Measurements from ENCODE around the gene FLNC. TPM values are rescaled to one million over a fixed set of nuclear protein-coding genes. Genes with fewer than 3 reads are reported as not detected.

Gene FLNC
- total RNA-seq, 4 donors from 2014 or later = 3.8 to 5.1 (median 4.3) TPM

DNA sequence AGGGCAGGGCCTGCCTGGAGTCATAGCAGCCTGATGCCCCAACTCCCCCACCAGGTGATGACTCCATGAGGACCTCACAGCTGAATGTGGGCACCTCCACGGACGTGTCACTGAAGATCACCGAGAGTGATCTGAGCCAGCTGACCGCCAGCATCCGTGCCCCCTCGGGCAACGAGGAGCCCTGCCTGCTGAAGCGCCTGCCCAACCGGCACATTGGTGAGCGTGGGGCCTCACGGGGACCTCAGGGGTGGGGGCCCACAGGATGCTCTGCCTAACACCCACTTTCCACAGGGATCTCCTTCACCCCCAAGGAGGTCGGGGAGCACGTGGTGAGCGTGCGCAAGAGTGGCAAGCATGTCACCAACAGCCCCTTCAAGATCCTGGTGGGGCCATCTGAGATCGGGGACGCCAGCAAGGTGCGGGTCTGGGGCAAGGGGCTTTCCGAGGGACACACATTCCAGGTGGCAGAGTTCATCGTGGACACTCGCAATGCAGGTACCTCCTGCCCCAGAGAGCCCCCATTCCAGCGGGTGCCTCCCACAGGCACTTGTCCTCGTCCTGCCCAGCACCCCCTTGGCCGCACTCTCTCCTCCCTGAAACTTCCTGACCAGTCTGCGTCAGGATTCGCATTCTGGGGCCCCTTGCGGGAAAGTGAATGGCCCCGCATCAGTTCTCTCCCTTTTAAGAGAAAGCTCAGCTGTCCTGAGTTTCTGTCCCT is 22.5 kb downstream of the FLNC start:
- Histone ChIP-seq H3K9me3 (no peaks in the 10 kb centered on the region), H3K36me3 (peaks cover 41% of the 10 kb centered on the region), H3K4me1 (peaks cover 10% of the 10 kb centered on the region), H3K27ac (no peak overlapping the region), H3K4me3 (no peak overlapping the region), H3K27me3 (no peaks in the 10 kb centered on the region)
- no peak for DNase-seq (ENCODE audit: low spot score in 2 of 2)
- TF ChIP-seq POLR2A (IDR thresholded peaks at IDR 0.05) = no peak
- TF ChIP-seq POLR2AphosphoS5 (IDR thresholded peaks at IDR 0.05) = no peak
- no peak for TF ChIP-seq EP300 (IDR thresholded peaks at IDR 0.05)
- TF ChIP-seq, protein P1, sequence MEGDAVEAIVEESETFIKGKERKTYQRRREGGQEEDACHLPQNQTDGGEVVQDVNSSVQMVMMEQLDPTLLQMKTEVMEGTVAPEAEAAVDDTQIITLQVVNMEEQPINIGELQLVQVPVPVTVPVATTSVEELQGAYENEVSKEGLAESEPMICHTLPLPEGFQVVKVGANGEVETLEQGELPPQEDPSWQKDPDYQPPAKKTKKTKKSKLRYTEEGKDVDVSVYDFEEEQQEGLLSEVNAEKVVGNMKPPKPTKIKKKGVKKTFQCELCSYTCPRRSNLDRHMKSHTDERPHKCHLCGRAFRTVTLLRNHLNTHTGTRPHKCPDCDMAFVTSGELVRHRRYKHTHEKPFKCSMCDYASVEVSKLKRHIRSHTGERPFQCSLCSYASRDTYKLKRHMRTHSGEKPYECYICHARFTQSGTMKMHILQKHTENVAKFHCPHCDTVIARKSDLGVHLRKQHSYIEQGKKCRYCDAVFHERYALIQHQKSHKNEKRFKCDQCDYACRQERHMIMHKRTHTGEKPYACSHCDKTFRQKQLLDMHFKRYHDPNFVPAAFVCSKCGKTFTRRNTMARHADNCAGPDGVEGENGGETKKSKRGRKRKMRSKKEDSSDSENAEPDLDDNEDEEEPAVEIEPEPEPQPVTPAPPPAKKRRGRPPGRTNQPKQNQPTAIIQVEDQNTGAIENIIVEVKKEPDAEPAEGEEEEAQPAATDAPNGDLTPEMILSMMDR (IDR thresholded peaks at IDR 0.05) = no peak
- WGBS = 92% methylated on average over 9 of the region's 28 CpGs

- H3K36me3 ChIP-seq = peaks cover 34% of the 10 kb centered on the region
- no peak overlapping the region for H3K4me3 ChIP-seq
- H3K4me1 ChIP-seq = peaks cover 18% of the 10 kb centered on the region
- 71% methylated on average over 10 of the region's 23 CpGs for WGBS
- H3K27me3 ChIP-seq = no peaks in the 10 kb centered on the region
- no peak for DNase-seq (ENCODE audit: low spot score in 2 of 2)
- H3K27ac ChIP-seq = no peak overlapping the region
- no peaks in the 10 kb centered on the region for H3K9me3 ChIP-seq
- TF ChIP-seq POLR2AphosphoS5 (IDR thresholded peaks at IDR 0.05) (no peak), EP300 (IDR thresholded peaks at IDR 0.05) (no peak), POLR2A (IDR thresholded peaks at IDR 0.05) (no peak)
- TF ChIP-seq, protein P1 (IDR thresholded peaks at IDR 0.05) = no peak
Observed at GRCh38 chr7:128853799-128854198, 23.6 kb downstream of the FLNC start.

GRCh38 chr7:128854396-128854795 is 24.2 kb downstream of the FLNC start:
- no peak overlapping the region for H3K4me3 ChIP-seq
- peaks cover 31% of the 10 kb centered on the region for H3K36me3 ChIP-seq
- no peaks in the 10 kb centered on the region for H3K9me3 ChIP-seq
- H3K27me3 ChIP-seq = no peaks in the 10 kb centered on the region
- no peak for DNase-seq (ENCODE audit: low spot score in 2 of 2)
- H3K27ac ChIP-seq = no peak overlapping the region
- H3K4me1 ChIP-seq = peaks cover 24% of the 10 kb centered on the region
- TF ChIP-seq EP300 (IDR thresholded peaks at IDR 0.05) (no peak), POLR2AphosphoS5 (IDR thresholded peaks at IDR 0.05) (no peak), POLR2A (IDR thresholded peaks at IDR 0.05) (no peak)
- TF ChIP-seq, protein P1 (IDR thresholded peaks at IDR 0.05) = no peak
- 60% methylated on average over 1 of the region's 21 CpGs for WGBS

DNA sequence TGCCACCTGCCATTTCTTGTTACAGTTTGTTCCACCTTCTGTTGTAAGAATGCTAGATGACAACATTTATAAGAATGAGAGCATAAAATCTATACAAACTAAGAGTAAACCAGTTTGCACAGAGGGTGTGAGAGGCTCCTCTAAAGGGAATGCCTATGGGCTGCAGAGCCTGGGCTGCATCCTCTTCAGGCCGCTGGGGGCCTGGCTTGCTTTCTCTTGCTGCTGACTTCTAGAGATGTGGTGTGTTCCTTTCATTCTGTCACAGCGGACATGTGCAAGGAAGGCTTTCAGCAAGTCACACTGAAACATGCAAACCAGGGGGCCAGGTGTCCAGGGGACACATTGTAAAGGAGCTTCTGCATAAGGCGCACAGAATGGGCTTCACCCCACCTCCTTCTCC is 25.4 kb downstream of the FLNC start:
- no peak overlapping the region for H3K4me3 ChIP-seq
- 89% methylated on average over 3 of the region's 3 CpGs for WGBS
- no peak overlapping the region for H3K27ac ChIP-seq
- peaks cover 34% of the 10 kb centered on the region for H3K4me1 ChIP-seq
- TF ChIP-seq POLR2A (IDR thresholded peaks at IDR 0.05) = no peak
- no peaks in the 10 kb centered on the region for H3K27me3 ChIP-seq
- H3K9me3 ChIP-seq = no peaks in the 10 kb centered on the region
- peaks cover 23% of the 10 kb centered on the region for H3K36me3 ChIP-seq
- DNase-seq (ENCODE audit: low spot score in 2 of 2) = no peak

DNA sequence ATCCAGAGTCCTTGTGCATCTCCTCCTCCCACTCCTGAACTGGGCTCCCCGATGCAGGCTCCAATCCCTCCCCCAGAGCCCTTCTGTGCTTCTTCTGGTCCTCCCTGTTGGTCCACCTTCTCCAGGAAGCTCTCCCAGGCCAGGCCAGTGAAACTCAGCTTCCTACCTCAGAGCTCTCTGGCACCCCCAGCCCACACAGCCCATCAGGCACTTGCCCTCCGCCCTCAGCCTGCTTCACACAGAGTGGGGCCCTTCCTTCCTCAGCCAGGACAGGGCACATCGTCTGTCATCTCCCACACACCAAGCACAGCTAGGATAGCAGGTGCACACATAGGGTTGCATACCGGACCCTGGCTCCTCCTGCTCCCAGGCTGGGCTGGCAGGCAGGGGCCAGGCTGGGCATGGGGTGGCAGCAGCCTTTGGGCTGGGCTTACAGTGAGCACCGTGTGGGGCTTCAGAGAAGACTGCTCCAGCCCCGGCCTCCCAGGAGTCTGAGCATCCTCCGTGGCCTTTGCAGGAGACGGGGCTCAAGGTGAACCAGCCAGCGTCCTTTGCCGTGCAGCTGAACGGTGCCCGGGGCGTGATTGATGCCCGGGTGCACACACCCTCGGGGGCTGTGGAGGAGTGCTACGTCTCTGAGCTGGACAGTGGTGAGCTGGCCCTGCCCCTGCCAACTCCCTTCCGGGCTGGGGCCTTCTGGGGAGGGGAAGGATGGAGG is 26.0 kb downstream of the FLNC start:
- Histone ChIP-seq H3K9me3 (no peaks in the 10 kb centered on the region), H3K27me3 (no peaks in the 10 kb centered on the region), H3K27ac (no peak overlapping the region), H3K4me1 (peaks cover 39% of the 10 kb centered on the region), H3K36me3 (peaks cover 17% of the 10 kb centered on the region), H3K4me3 (no peak overlapping the region)
- TF ChIP-seq POLR2AphosphoS5 (IDR thresholded peaks at IDR 0.05) (no peak), POLR2A (IDR thresholded peaks at IDR 0.05) (no peak), EP300 (IDR thresholded peaks at IDR 0.05) (no peak)
- TF ChIP-seq, protein P1 (IDR thresholded peaks at IDR 0.05) = no peak
- WGBS = 81% methylated on average over 16 of the region's 17 CpGs
- no peak for DNase-seq (ENCODE audit: low spot score in 2 of 2)

Measured in suprapubic skin (tissue), 4 donors.